Measurements from ENCODE around the gene IMMP2L.

DNA sequence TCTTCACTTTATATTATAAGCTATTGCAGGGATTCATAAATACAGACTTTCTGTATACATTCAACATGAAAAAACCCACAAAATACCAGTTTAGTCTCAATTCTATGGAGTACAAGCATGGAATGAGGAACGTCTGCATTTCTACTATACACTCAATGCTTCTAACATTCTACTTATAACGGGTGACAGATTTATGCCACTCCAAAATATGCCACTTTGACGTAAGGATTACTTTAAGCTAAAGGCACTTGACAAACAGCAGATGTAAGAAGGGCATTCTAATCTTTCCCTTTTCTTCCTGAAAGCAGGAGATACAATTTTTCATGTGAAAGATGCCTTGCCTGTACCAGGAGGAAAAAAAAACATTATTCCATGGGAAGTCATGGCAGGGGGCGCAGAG is 676.8 kb downstream of the IMMP2L start:
- TF ChIP-seq CTCF (IDR thresholded peaks at IDR 0.05 in 4 of 5, conservative IDR thresholded peaks at IDR 0.05 in 1 of 5), result no peak
- no peak for TF ChIP-seq POLR2A (IDR thresholded peaks at IDR 0.05)

All from gastrocnemius medialis (tissue), 4 donors.